ENCODE measurements around the gene PLXNB2.

Gene PLXNB2

GRCh38 chr22:50296658-50297490 lies 10.6 kb downstream of the PLXNB2 start:
- DNase-seq: no peak

GRCh38 chr22:50294319-50294656 lies 13.2 kb downstream of the PLXNB2 start:
- no peak for DNase-seq

- no peak for DNase-seq
Measured at GRCh38 chr22:50293441-50294318, 13.8 kb downstream of the PLXNB2 start.

GRCh38 chr22:50292643-50293440 lies 14.6 kb downstream of the PLXNB2 start:
- no peak for DNase-seq

- DNase-seq: no peak
Measured at GRCh38 chr22:50289942-50290630, 17.4 kb downstream of the PLXNB2 start.

GRCh38 chr22:50289151-50289941 lies 18.1 kb downstream of the PLXNB2 start:
- no peak for DNase-seq

- no peak for DNase-seq
Measured at GRCh38 chr22:50287731-50288130, 19.7 kb downstream of the PLXNB2 start.

- no peak for DNase-seq
Measured at GRCh38 chr22:50286701-50287318, 20.6 kb downstream of the PLXNB2 start.

- no peak for DNase-seq
Measured at GRCh38 chr22:50286275-50286674, 21.2 kb downstream of the PLXNB2 start.

GRCh38 chr22:50285568-50286229 lies 21.7 kb downstream of the PLXNB2 start:
- no peak for DNase-seq

GRCh38 chr22:50284479-50284878 lies 23.0 kb downstream of the PLXNB2 start:
- no peak for DNase-seq

GRCh38 chr22:50283821-50284220 lies 23.6 kb downstream of the PLXNB2 start:
- DNase-seq: no peak

GRCh38 chr22:50282361-50283155 lies 24.9 kb downstream of the PLXNB2 start:
- no peak for DNase-seq

GRCh38 chr22:50281957-50282356 lies 25.5 kb downstream of the PLXNB2 start:
- no peak for DNase-seq

GRCh38 chr22:50281384-50281760 lies 26.1 kb downstream of the PLXNB2 start:
- no peak for DNase-seq

GRCh38 chr22:50280708-50281383 lies 26.6 kb downstream of the PLXNB2 start:
- no peak for DNase-seq

GRCh38 chr22:50280022-50280707 lies 27.3 kb downstream of the PLXNB2 start:
- DNase-seq: no peak

- no peak for DNase-seq
Measured at GRCh38 chr22:50278956-50279619, 28.4 kb downstream of the PLXNB2 start.
